Prostate gland (tissue), 2 donors: ENCODE results near the gene TTC22. TPM values are rescaled to one million over a fixed set of nuclear protein-coding genes. Genes with fewer than 3 reads are reported as not detected.

Experiments used
- DNase-seq: peaks from one replicate; pipeline ENCODE4 v3.0.0-alpha.2; 2019; ENCODE audit warnings: low spot score
- H3K27ac ChIP-seq, 2 donors: fragments of 200-600 bp; sonication (generic); 2 replicates each; pipeline ENCODE4 v1.5.1; 2017 to 2019
- H3K27me3 ChIP-seq: fragments of 200-600 bp; sonication (generic); replicated peaks from 2 replicates; pipeline ENCODE4 v1.5.1; 2019; ENCODE audit not compliant: insufficient read depth
- H3K36me3 ChIP-seq, 2 donors: fragments of 200-600 bp; sonication (generic); 1 replicate in 1 of 2; 2 replicates in 1 of 2; pipeline versions ENCODE4 v1.5.1 to v1.8.1; 2017 to 2019
- H3K4me1 ChIP-seq: fragments of 200-600 bp; sonication (generic); replicated peaks from 2 replicates; pipeline ENCODE4 v1.5.1; 2019
- H3K4me3 ChIP-seq, 2 donors: fragments of 200-600 bp; sonication (generic); 2 replicates each; pipeline ENCODE4 v1.5.1; 2017 to 2019
- H3K9me3 ChIP-seq: fragments of 200-600 bp; sonication (generic); 2 replicates; pipeline ENCODE4 v1.5.1; 2017
- POLR2A ChIP-seq: fragments of 450-650 bp; IDR thresholded peaks from one replicate; pipeline ENCODE4 v1.6.1; 2016; ENCODE audit warnings: antibody characterized with exemption, mild to moderate bottlenecking
- POLR2AphosphoS5 ChIP-seq: sonication (generic); formaldehyde crosslinking; IDR thresholded peaks from one replicate; pipeline ENCODE4 v1.6.1; 2017; ENCODE audit warnings: antibody characterized with exemption
- WGBS: methylation state at CpG from one replicate; pipeline ENCODE4 v1.1.5; 2018; 5-methylcytosine and 5-hydroxymethylcytosine counted together
- intact Hi-C: fragments of 100-400 bp; cut with DNase I; formaldehyde crosslinking; loops from one replicate; pipeline ENCODE4 v1.14.2; 2022
- total RNA-seq, 2 donors: library from RNA; depleted of rRNA; stranded (reverse); fragments of >200 nt; gene quantifications; one replicate each; pipeline ENCODE4 v1.1.0, GENCODE V29; 2016
- TF ChIP-seq, protein P1 (sequence below), 4 experiments: fragments of 200-600 bp in 2 of 4; fragments of 450-650 bp in 2 of 4; sonication (generic) in 2 of 4; IDR thresholded peaks; 1 replicate in 3 of 4; 2 replicates in 1 of 4; pipeline ENCODE4 v1.5.1; 2016 to 2019; ENCODE audit warnings: antibody characterized with exemption in 4 of 4, mild to moderate bottlenecking in 2 of 4, moderate library complexity in 2 of 4

The TTC22 gene
- total RNA-seq, 2 donors from 2014 or later: 18.0 to 30.4 TPM

DNA sequence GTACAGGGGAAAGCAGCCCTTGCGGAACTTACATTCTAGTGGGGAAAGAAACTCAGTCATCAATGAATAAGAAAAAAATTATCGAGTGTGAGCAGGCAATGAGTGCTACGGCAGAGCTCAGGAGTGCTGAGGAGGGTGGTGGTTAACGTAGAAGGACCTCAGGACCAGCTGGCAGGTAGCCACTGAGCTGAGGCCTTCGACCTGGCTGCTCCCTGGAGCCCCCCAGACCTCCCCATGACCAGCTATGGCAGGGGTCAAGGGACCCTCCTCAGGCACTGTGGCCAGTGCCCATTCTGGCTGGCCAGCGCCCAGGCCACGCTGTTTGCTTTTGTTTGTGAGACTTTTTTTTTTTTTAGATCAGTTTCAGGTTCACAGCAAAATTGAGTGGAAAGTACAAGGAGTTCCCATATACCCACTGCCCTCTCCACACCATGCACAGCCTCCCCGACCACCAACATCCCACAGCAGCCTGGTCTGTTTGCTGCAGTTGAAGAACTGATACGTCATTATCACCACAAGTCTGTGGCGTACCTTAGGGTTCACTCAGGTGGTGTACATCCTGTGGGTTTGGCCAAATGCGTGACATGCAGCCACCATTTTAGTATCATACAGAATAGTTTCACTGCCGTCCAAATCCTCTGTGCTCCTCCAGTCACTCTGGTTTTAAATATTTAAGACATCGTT lies 11.8 kb upstream of the TTC22 start:
- Histone ChIP-seq H3K4me1 (no peaks in the 10 kb centered on the region), H3K27me3 (no peaks in the 10 kb centered on the region), H3K9me3 (no peaks in the 10 kb centered on the region), H3K27ac (no peak overlapping the region), H3K36me3 (no peaks in the 10 kb centered on the region), H3K4me3 (no peak overlapping the region)
- intact Hi-C loops: loop anchor here (10.0 kb wide), 1 partner anchor 948 kb away; no protein-coding TSS in a partner anchor
- WGBS: 86% methylated on average over 13 of the region's 13 CpGs
- DNase-seq: no peak
- TF ChIP-seq, protein P1, sequence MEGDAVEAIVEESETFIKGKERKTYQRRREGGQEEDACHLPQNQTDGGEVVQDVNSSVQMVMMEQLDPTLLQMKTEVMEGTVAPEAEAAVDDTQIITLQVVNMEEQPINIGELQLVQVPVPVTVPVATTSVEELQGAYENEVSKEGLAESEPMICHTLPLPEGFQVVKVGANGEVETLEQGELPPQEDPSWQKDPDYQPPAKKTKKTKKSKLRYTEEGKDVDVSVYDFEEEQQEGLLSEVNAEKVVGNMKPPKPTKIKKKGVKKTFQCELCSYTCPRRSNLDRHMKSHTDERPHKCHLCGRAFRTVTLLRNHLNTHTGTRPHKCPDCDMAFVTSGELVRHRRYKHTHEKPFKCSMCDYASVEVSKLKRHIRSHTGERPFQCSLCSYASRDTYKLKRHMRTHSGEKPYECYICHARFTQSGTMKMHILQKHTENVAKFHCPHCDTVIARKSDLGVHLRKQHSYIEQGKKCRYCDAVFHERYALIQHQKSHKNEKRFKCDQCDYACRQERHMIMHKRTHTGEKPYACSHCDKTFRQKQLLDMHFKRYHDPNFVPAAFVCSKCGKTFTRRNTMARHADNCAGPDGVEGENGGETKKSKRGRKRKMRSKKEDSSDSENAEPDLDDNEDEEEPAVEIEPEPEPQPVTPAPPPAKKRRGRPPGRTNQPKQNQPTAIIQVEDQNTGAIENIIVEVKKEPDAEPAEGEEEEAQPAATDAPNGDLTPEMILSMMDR (IDR thresholded peaks at IDR 0.05): no peak
- TF ChIP-seq POLR2A: no peak
- TF ChIP-seq POLR2AphosphoS5: no peak

DNA sequence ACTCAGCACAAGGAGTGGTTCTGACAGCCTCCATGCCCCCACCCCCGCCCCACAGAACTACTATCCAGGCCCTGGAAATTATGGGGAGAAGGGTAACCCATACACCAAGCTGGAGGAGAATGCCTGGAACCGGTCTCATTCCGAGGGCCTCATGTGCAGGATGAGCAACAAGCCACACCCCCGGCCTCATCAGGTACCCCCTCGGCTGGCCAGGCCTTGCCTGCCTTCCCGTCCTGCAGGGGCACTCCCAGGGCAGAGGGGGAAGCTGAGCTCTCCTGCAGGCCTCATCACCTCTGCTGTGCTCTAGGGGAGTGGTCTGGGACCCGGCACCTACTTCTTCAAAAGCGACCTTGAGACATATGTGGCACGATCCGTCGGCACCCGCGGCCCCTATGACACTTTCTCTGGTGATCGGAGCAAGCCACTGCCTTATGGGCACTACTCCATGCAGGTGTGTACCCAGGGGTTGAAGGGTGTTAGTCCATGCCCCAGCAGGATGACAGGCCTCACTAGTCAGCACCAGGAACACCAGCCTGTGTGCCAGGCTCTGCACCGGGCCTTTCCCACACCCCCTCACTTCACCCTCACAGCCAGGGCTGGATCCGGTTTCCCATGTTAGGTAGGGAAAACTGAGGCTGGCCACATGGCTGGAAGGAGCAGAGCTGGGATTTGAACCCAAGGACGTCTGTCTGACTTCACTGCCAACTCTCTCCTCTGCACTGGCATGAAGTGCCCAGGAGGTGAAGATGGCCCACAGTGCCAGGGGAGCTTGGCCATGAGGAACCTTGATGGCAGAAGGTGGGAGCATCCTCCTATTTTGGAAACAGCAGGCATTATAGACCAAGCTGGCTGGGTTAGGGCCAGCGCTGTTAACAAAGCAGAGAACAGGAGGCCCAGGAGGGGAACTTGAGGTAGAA lies 10.9 kb upstream of the TTC22 start:
- no peaks in the 10 kb centered on the region for H3K36me3 ChIP-seq
- DNase-seq: no peak
- no peaks in the 10 kb centered on the region for H3K27me3 ChIP-seq
- 87% methylated on average over 16 of the region's 18 CpGs for WGBS
- no peaks in the 10 kb centered on the region for H3K4me1 ChIP-seq
- no peak overlapping the region for H3K27ac ChIP-seq
- H3K4me3 ChIP-seq: no peak overlapping the region
- no peaks in the 10 kb centered on the region for H3K9me3 ChIP-seq
- intact Hi-C loops: loop anchor here (10.0 kb wide), 1 partner anchor 947 kb away; no protein-coding TSS in a partner anchor
- TF ChIP-seq POLR2A (no peak), POLR2AphosphoS5 (no peak)
- TF ChIP-seq, protein P1 (IDR thresholded peaks at IDR 0.05): no peak

DNA sequence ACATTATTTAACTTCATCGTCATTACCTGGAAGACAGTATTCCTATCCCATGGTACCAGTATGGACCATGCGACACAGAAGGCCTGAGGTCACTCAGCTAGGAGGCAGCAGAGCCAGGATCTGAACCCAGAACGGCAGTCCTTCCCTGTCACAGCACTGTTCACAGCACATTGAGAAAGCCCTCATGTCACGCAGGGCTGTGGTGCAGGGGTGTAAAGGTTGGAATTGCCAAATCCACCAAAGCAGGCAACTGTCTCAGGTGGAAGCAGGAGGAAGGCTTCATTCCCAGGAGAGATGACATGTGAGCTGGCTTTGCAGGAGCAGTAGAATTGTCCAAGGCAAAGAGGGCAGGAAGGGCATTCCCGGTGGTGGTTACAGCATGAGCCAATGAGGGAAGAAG lies 9.9 kb upstream of the TTC22 start:
- intact Hi-C loops: loop anchor here (10.0 kb wide), 1 partner anchor 946 kb away; no protein-coding TSS in a partner anchor
- WGBS: 87% methylated on average over 5 of the region's 5 CpGs
- H3K4me3 ChIP-seq: no peak overlapping the region

DNA sequence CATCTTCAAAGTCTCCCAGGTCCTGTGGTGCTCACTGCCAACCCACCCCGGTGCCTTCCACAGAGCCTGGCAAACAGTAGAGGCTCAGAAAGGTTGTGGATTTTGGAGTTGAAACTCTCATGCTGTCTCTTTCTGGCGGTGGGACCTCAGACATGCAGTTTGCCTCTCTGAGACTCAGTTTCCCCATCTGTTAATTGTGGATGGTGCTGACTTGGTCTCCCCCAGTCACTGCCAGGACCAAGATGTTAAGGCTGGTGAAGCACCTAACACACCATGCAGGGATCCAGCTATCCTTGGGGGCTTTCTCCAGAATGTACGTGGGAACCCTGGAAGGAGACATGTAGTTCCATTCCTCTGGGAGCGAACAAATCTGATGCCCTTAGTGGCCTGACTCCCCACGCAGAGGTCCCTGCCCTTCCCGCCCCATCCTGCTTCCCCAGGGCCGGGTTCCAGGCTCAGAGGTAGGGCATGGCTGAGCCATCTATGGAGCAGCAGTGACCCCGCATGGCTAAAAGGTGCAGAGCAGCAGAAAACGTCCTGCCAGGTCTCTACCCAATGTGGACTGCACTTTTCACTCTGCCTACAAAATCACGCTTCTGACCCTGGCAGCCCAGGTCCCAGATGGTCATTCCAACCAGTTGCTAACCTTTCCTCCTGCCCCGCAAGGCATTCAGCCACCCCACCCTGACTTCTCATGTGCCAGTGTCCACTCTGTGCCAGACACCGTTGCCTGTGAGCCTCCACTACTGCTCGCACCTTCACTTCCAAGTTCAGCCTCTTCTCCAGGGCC lies 9.2 kb upstream of the TTC22 start:
- no peak for TF ChIP-seq POLR2AphosphoS5
- TF ChIP-seq, protein P1 (IDR thresholded peaks at IDR 0.05): peak; percentile 57 to 84 (median 70)
- 35% methylated on average over 11 of the region's 13 CpGs for WGBS
- H3K4me3 ChIP-seq: no peak overlapping the region
- no peaks in the 10 kb centered on the region for H3K36me3 ChIP-seq
- no peaks in the 10 kb centered on the region for H3K27me3 ChIP-seq
- no peaks in the 10 kb centered on the region for H3K9me3 ChIP-seq
- DNase-seq: peak; percentile 51
- H3K4me1 ChIP-seq: no peaks in the 10 kb centered on the region
- no peak overlapping the region for H3K27ac ChIP-seq
- intact Hi-C loops: loop anchor here (10.0 kb wide), 1 partner anchor 946 kb away; no protein-coding TSS in a partner anchor

More for the DNA sequence above, 9.9 kb upstream of the TTC22 start:
- Histone ChIP-seq H3K9me3 (no peaks in the 10 kb centered on the region), H3K27me3 (no peaks in the 10 kb centered on the region), H3K4me1 (no peaks in the 10 kb centered on the region), H3K36me3 (no peaks in the 10 kb centered on the region), H3K27ac (no peak overlapping the region)
- no peak for DNase-seq
- TF ChIP-seq POLR2AphosphoS5: no peak
- TF ChIP-seq, protein P1 (IDR thresholded peaks at IDR 0.05): no peak
- TF ChIP-seq POLR2A: no peak
